HK-2 (cell line): ENCODE measurements around the gene TRIM74.
A peak's percentile ranks its signal among the peaks of the same experiment; 100 is the strongest.
"Not testable (repeated sequence)": the region's sequence is repeated elsewhere in the genome, so short reads cannot be mapped to it uniquely, and the experiment has no call there.

Experiments used
- DNase-seq: peaks from one replicate; pipeline ENCODE4 v3.0.0-alpha.2; 2018; ENCODE audit not compliant: unreplicated experiment

Gene TRIM74

GRCh38 chr7:72954563-72955198, 14.6 kb downstream of the TRIM74 start:
- DNase-seq: not testable (repeated sequence)

- DNase-seq: not testable (repeated sequence)
Measured at GRCh38 chr7:72953901-72954562, 15.2 kb downstream of the TRIM74 start.

- DNase-seq: not testable (repeated sequence)
Measured at GRCh38 chr7:72950432-72950831, 18.8 kb downstream of the TRIM74 start.

GRCh38 chr7:72949686-72950085, 19.6 kb downstream of the TRIM74 start:
- not testable (repeated sequence) for DNase-seq

- DNase-seq: not testable (repeated sequence)
Measured at GRCh38 chr7:72949276-72949675, 20.0 kb downstream of the TRIM74 start.

- not testable (repeated sequence) for DNase-seq
Measured at GRCh38 chr7:72948714-72949113, 20.6 kb downstream of the TRIM74 start.

- DNase-seq: not testable (repeated sequence)
Measured at GRCh38 chr7:72946130-72946745, 23.0 kb downstream of the TRIM74 start.

GRCh38 chr7:72945597-72945996, 23.7 kb downstream of the TRIM74 start:
- not testable (repeated sequence) for DNase-seq

- DNase-seq: not testable (repeated sequence)
Measured at GRCh38 chr7:72944937-72945336, 24.3 kb downstream of the TRIM74 start.

- not testable (repeated sequence) for DNase-seq
Measured at GRCh38 chr7:72942956-72943355, 26.3 kb downstream of the TRIM74 start.

- not testable (repeated sequence) for DNase-seq
Measured at GRCh38 chr7:72942022-72942705, 27.1 kb downstream of the TRIM74 start.

GRCh38 chr7:72928216-72928615, 41.0 kb downstream of the TRIM74 start:
- not testable (repeated sequence) for DNase-seq

GRCh38 chr7:72927791-72928190, 41.5 kb downstream of the TRIM74 start:
- DNase-seq: not testable (repeated sequence)

- no peak for DNase-seq
Measured at GRCh38 chr7:72925546-72926120, 43.6 kb downstream of the TRIM74 start.

- peak; percentile 84 for DNase-seq
Measured at GRCh38 chr7:72924733-72925545, 44.3 kb downstream of the TRIM74 start, which contains the start of gene POM121. TSS of gene POM121 (plus strand) at chr7:72925095. CDS start at chr7:72925122, 27 bp downstream.

- DNase-seq: no peak
Measured at GRCh38 chr7:72924386-72924732, 44.9 kb downstream of the TRIM74 start.

GRCh38 chr7:72919256-72919775, 50.0 kb downstream of the TRIM74 start:
- DNase-seq: no peak

- peak; percentile 25 for DNase-seq
Measured at GRCh38 chr7:72914756-72915525, 54.3 kb downstream of the TRIM74 start.

GRCh38 chr7:72913750-72914149, 55.5 kb downstream of the TRIM74 start:
- DNase-seq: not testable (repeated sequence)

- DNase-seq: not testable (repeated sequence)
Measured at GRCh38 chr7:72911395-72911794, 57.9 kb downstream of the TRIM74 start.
